HEK293 (cell line): ENCODE data around the gene BTG4.
A peak's percentile ranks its signal among the peaks of the same experiment; 100 is the strongest.

Experiments used
- CTCF ChIA-PET: fragments of 350-600 bp; formaldehyde crosslinking; extraction: SDS; loops from one replicate; lab custom pipeline; 2021; ENCODE audit warnings: antibody characterized with exemption; lab: Yijun Ruan, JAX
- POLR2A ChIA-PET: fragments of 300-600 bp; formaldehyde crosslinking; extraction: SDS; loops from one replicate; lab custom pipeline; 2020; ENCODE audit warnings: antibody characterized with exemption, inconsistent platforms; lab: Yijun Ruan, JAX
- H3K27ac ChIP-seq: fragments of 200-500 bp; sonication (Bioruptor generic); 2 replicates; pipeline ENCODE4 v1.5.1; 2014; ENCODE audit warnings: low read depth, low read length, control low read depth, inconsistent platforms; ENCODE audit errors: extremely low read depth
- H3K36me3 ChIP-seq, 2 experiments: fragments of 200-500 bp in 1 of 2; sonication (Bioruptor generic) in 1 of 2; 1 replicate in 1 of 2; 2 replicates in 1 of 2; pipeline ENCODE4 v1.5.1; 2014 to 2017; ENCODE audit warnings: inconsistent platforms in 2 of 2, low read length in 2 of 2; ENCODE audit not compliant: control insufficient read depth in 2 of 2, insufficient read depth in 1 of 2
- H3K4me1 ChIP-seq: fragments of 200-500 bp; sonication (Bioruptor generic); 2 replicates; pipeline ENCODE4 v1.5.1; 2014; ENCODE audit warnings: mild to moderate bottlenecking, low read length, inconsistent platforms; ENCODE audit not compliant: control insufficient read depth, insufficient read depth
- H3K4me3 ChIP-seq: 2 replicates; pipeline ENCODE4 v1.5.1; 2011; ENCODE audit warnings: low read depth, mild to moderate bottlenecking, control low read depth, low read length, moderate library complexity
- H3K9me3 ChIP-seq: fragments of 200-500 bp; sonication (Bioruptor generic); 2 replicates; pipeline ENCODE4 v1.5.1; 2014; ENCODE audit warnings: low read depth, low read length, inconsistent platforms; ENCODE audit not compliant: control insufficient read depth, insufficient read depth
- GFI1B ChIP-seq: fragments of 450-650 bp; formaldehyde crosslinking; IDR thresholded peaks from 2 replicates; pipeline ENCODE4 v1.5.1; 2016; ENCODE audit warnings: missing biosample characterization, missing genetic modification characterization
- GLIS2 ChIP-seq: fragments of 450-650 bp; formaldehyde crosslinking; IDR thresholded peaks from 2 replicates; pipeline ENCODE4 v1.5.1; 2016; ENCODE audit warnings: missing biosample characterization, missing genetic modification characterization
- KLF16 ChIP-seq: fragments of 450-650 bp; formaldehyde crosslinking; IDR thresholded peaks from 2 replicates; pipeline ENCODE4 v1.5.1; 2017; ENCODE audit warnings: missing biosample characterization, missing genetic modification characterization
- REPIN1 ChIP-seq: fragments of 450-650 bp; formaldehyde crosslinking; IDR thresholded peaks from 2 replicates; pipeline ENCODE4 v1.5.1; 2017; ENCODE audit warnings: missing biosample characterization, missing genetic modification characterization, low read depth
- SETDB1 ChIP-seq: IDR thresholded peaks from one replicate; pipeline ENCODE4 v1.6.1; 2017; ENCODE audit warnings: mild to moderate bottlenecking, low read length, moderate library complexity, mixed read lengths; ENCODE audit not compliant: insufficient read length
- ZBTB17 ChIP-seq: fragments of 450-650 bp; formaldehyde crosslinking; IDR thresholded peaks from 2 replicates; pipeline ENCODE4 v1.5.1; 2016; ENCODE audit warnings: missing biosample characterization, missing genetic modification characterization
- ZBTB7A ChIP-seq: fragments of 450-650 bp; formaldehyde crosslinking; IDR thresholded peaks from 2 replicates; pipeline ENCODE4 v1.5.1; 2016; ENCODE audit warnings: low read depth, missing biosample characterization, missing genetic modification characterization
- ZNF132 ChIP-seq: fragments of 450-650 bp; formaldehyde crosslinking; IDR thresholded peaks from 2 replicates; pipeline ENCODE4 v1.5.1; 2017; ENCODE audit warnings: missing biosample characterization, missing genetic modification characterization, borderline replicate concordance
- ZNF146 ChIP-seq: fragments of 450-650 bp; formaldehyde crosslinking; IDR thresholded peaks from 2 replicates; pipeline ENCODE4 v1.5.1; 2016; ENCODE audit warnings: missing biosample characterization, missing genetic modification characterization
- ZNF248 ChIP-seq: fragments of 450-650 bp; formaldehyde crosslinking; IDR thresholded peaks from 2 replicates; pipeline ENCODE4 v1.5.1; 2017; ENCODE audit warnings: missing biosample characterization, missing genetic modification characterization
- ZNF335 ChIP-seq: fragments of 450-650 bp; formaldehyde crosslinking; conservative IDR thresholded peaks from 2 replicates; pipeline ENCODE4 v1.5.1; 2016; ENCODE audit warnings: missing biosample characterization, missing genetic modification characterization
- ZNF404 ChIP-seq: fragments of 450-650 bp; formaldehyde crosslinking; IDR thresholded peaks from 2 replicates; pipeline ENCODE4 v1.5.1; 2017; ENCODE audit warnings: missing biosample characterization, missing genetic modification characterization
- ZNF510 ChIP-seq: fragments of 450-650 bp; formaldehyde crosslinking; IDR thresholded peaks from 2 replicates; pipeline ENCODE4 v1.5.1; 2018; ENCODE audit warnings: mild to moderate bottlenecking, missing genetic modification characterization, missing biosample characterization; ENCODE audit not compliant: insufficient replicate concordance
- ZNF596 ChIP-seq: fragments of 450-650 bp; IDR thresholded peaks from 2 replicates; pipeline ENCODE4 v1.5.0; 2018; ENCODE audit warnings: missing biosample characterization, mild to moderate bottlenecking, missing genetic modification characterization, moderate library complexity
- ZNF600 ChIP-seq: fragments of 450-650 bp; formaldehyde crosslinking; IDR thresholded peaks from 2 replicates; pipeline ENCODE4 v1.5.1; 2016; ENCODE audit warnings: missing biosample characterization, missing genetic modification characterization
- ZNF747 ChIP-seq: fragments of 450-650 bp; formaldehyde crosslinking; IDR thresholded peaks from 2 replicates; pipeline ENCODE4 v1.5.1; 2016; ENCODE audit warnings: missing biosample characterization, missing genetic modification characterization
- ZNF785 ChIP-seq: fragments of 450-650 bp; formaldehyde crosslinking; IDR thresholded peaks from 2 replicates; pipeline ENCODE4 v1.5.1; 2016; ENCODE audit warnings: missing biosample characterization, missing genetic modification characterization
- TF ChIP-seq, protein P1 (sequence below): fragments of 450-650 bp; formaldehyde crosslinking; IDR thresholded peaks from 2 replicates; pipeline ENCODE4 v1.5.1; 2017; ENCODE audit warnings: missing biosample characterization, missing genetic modification characterization
- TF ChIP-seq, protein P2 (sequence below): fragments of 450-650 bp; formaldehyde crosslinking; IDR thresholded peaks from 2 replicates; pipeline ENCODE4 v1.5.1; 2016; ENCODE audit warnings: missing biosample characterization, missing genetic modification characterization
- TF ChIP-seq, protein P3 (sequence below): fragments of 450-650 bp; formaldehyde crosslinking; optimal IDR thresholded peaks from 2 replicates; pipeline ENCODE3; 2016; ENCODE audit warnings: missing biosample characterization, mild to moderate bottlenecking, missing genetic modification characterization
- TF ChIP-seq, protein P4 (sequence below): fragments of 450-650 bp; formaldehyde crosslinking; IDR thresholded peaks from 2 replicates; pipeline ENCODE4 v1.5.1; 2016; ENCODE audit warnings: missing biosample characterization, missing genetic modification characterization, borderline replicate concordance
- TF ChIP-seq, protein P5 (sequence below): fragments of 450-650 bp; formaldehyde crosslinking; IDR thresholded peaks from 2 replicates; pipeline ENCODE4 v1.5.0; 2017; ENCODE audit warnings: missing biosample characterization, missing genetic modification characterization, borderline replicate concordance

The BTG4 gene

DNA sequence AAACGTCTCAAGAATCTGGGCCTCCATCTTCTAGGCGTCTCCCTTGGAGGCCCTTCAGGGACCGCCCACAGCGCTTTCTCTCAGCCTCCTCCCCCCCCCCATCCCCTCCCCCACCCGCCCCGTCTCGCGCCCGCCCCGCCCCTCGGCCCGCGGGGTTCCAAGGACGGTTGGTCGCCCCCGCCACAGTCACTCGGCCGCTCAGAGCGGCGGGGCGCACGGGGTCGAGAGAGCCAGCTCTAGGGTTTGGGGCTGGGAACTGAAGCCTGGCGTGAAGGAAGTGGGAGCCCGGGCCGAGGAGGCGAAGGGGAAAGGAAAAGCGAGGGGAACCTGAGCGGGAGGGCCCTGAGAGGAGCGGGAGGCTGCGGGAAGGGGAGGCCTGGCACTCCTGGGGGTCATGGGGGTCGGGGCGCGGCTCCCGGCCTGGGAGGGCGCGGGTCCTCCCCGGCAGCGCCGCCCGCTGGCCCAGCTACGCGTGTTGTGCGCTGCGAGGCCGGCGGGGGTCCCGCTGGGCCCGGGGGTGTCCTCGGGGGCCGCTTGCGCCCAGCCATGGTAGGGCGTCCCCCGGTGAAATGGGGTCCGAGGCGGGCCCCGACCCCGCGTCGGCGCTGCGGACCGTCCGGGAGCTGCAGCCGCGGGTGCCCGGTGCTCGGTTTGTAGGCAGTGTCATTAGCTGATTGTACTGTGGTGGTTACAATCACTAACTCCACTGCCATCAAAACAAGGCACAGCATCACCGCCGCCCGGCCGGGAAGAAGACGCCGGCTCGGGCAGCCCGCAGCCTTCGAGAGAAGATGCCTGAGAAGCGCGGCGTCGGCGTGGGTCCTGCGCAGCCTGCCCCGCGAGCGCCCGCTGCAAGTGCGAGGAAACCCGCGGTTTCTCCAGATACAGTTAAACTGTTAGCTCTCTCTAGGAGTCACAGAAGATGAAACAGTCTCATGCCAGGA lies at the start of gene BTG4:
Gene BTG4 (minus strand): TSS at position 91 of the 944 bp plus-strand sequence. CDS start 13,610 bp downstream, outside the sequence.
- no peak within 1 kb of the TSS for H3K27ac ChIP-seq
- no peaks in the 10 kb centered on the region for H3K36me3 ChIP-seq
- H3K9me3 ChIP-seq: no peaks in the 10 kb centered on the region
- ChIA-PET CTCF (interaction anchor here (0.9 to 1.4 kb wide), 3 partner anchors 13 to 329 kb away, joined by 3 read pairs; no protein-coding TSS in a partner anchor), POLR2A (no interaction called here)
- TF ChIP-seq, protein P1, sequence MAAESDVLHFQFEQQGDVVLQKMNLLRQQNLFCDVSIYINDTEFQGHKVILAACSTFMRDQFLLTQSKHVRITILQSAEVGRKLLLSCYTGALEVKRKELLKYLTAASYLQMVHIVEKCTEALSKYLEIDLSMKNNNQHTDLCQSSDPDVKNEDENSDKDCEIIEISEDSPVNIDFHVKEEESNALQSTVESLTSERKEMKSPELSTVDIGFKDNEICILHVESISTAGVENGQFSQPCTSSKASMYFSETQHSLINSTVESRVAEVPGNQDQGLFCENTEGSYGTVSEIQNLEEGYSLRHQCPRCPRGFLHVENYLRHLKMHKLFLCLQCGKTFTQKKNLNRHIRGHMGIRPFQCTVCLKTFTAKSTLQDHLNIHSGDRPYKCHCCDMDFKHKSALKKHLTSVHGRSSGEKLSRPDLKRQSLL: no peak
- TF ChIP-seq ZNF146: no peak
- TF ChIP-seq ZNF600 (tag by site-specific recombination): no peak
- peak; percentile 69 for TF ChIP-seq ZNF335
- TF ChIP-seq, protein P2, sequence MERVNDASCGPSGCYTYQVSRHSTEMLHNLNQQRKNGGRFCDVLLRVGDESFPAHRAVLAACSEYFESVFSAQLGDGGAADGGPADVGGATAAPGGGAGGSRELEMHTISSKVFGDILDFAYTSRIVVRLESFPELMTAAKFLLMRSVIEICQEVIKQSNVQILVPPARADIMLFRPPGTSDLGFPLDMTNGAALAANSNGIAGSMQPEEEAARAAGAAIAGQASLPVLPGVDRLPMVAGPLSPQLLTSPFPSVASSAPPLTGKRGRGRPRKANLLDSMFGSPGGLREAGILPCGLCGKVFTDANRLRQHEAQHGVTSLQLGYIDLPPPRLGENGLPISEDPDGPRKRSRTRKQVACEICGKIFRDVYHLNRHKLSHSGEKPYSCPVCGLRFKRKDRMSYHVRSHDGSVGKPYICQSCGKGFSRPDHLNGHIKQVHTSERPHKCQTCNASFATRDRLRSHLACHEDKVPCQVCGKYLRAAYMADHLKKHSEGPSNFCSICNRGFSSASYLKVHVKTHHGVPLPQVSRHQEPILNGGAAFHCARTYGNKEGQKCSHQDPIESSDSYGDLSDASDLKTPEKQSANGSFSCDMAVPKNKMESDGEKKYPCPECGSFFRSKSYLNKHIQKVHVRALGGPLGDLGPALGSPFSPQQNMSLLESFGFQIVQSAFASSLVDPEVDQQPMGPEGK (tag by site-specific recombination): no peak
- TF ChIP-seq ZNF510 (tag by site-specific recombination): no peak
- TF ChIP-seq ZBTB17: peak; percentile 26; the same call in 1 of the 2 replicates
- no peak for TF ChIP-seq ZBTB7A (tag by site-specific recombination)
- TF ChIP-seq, protein P3, sequence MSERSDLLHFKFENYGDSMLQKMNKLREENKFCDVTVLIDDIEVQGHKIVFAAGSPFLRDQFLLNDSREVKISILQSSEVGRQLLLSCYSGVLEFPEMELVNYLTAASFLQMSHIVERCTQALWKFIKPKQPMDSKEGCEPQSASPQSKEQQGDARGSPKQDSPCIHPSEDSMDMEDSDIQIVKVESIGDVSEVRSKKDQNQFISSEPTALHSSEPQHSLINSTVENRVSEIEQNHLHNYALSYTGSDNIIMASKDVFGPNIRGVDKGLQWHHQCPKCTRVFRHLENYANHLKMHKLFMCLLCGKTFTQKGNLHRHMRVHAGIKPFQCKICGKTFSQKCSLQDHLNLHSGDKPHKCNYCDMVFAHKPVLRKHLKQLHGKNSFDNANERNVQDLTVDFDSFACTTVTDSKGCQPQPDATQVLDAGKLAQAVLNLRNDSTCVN: peak; percentile 43
- no peak for TF ChIP-seq ZNF785 (tag by site-specific recombination)
- TF ChIP-seq ZNF248 (tag by site-specific recombination): no peak
- TF ChIP-seq, protein P4, sequence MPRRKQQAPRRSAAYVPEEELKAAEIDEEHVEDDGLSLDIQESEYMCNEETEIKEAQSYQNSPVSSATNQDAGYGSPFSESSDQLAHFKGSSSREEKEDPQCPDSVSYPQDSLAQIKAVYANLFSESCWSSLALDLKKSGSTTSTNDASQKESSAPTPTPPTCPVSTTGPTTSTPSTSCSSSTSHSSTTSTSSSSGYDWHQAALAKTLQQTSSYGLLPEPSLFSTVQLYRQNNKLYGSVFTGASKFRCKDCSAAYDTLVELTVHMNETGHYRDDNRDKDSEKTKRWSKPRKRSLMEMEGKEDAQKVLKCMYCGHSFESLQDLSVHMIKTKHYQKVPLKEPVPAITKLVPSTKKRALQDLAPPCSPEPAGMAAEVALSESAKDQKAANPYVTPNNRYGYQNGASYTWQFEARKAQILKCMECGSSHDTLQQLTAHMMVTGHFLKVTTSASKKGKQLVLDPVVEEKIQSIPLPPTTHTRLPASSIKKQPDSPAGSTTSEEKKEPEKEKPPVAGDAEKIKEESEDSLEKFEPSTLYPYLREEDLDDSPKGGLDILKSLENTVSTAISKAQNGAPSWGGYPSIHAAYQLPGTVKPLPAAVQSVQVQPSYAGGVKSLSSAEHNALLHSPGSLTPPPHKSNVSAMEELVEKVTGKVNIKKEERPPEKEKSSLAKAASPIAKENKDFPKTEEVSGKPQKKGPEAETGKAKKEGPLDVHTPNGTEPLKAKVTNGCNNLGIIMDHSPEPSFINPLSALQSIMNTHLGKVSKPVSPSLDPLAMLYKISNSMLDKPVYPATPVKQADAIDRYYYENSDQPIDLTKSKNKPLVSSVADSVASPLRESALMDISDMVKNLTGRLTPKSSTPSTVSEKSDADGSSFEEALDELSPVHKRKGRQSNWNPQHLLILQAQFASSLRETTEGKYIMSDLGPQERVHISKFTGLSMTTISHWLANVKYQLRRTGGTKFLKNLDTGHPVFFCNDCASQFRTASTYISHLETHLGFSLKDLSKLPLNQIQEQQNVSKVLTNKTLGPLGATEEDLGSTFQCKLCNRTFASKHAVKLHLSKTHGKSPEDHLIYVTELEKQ: no peak
- TF ChIP-seq ZNF747: no peak
- TF ChIP-seq GLIS2 (tag by site-specific recombination): 0 out of 2 replicates have a peak, but pooled peaks have one; percentile 25
- no peak for TF ChIP-seq GFI1B (tag by site-specific recombination)
- TF ChIP-seq REPIN1: no peak
- TF ChIP-seq KLF16 (tag by site-specific recombination): no peak
- TF ChIP-seq, protein P5, sequence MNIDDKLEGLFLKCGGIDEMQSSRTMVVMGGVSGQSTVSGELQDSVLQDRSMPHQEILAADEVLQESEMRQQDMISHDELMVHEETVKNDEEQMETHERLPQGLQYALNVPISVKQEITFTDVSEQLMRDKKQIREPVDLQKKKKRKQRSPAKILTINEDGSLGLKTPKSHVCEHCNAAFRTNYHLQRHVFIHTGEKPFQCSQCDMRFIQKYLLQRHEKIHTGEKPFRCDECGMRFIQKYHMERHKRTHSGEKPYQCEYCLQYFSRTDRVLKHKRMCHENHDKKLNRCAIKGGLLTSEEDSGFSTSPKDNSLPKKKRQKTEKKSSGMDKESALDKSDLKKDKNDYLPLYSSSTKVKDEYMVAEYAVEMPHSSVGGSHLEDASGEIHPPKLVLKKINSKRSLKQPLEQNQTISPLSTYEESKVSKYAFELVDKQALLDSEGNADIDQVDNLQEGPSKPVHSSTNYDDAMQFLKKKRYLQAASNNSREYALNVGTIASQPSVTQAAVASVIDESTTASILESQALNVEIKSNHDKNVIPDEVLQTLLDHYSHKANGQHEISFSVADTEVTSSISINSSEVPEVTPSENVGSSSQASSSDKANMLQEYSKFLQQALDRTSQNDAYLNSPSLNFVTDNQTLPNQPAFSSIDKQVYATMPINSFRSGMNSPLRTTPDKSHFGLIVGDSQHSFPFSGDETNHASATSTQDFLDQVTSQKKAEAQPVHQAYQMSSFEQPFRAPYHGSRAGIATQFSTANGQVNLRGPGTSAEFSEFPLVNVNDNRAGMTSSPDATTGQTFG: no peak
- no peak for TF ChIP-seq ZNF404
- TF ChIP-seq SETDB1: no peak
- TF ChIP-seq ZNF132 (tag by site-specific recombination): no peak
- TF ChIP-seq ZNF596 (tag by site-specific recombination): no peak
- no peaks in the 10 kb centered on the region for H3K4me1 ChIP-seq
- H3K4me3 ChIP-seq: no peak within 1 kb of the TSS
